GM12801 (cell line): ENCODE measurements around the gene PTPRT.

Source experiments
- TF ChIP-seq, protein P1 (sequence below): IDR thresholded peaks from one replicate; pipeline ENCODE4 v1.5.1; 2011; ENCODE audit warnings: control low read depth; ENCODE audit not compliant: insufficient read length; ENCODE audit errors: extremely low read depth

The PTPRT gene

GRCh38 chr20:42308171-42308570 is 881.5 kb downstream of the PTPRT start:
- TF ChIP-seq, protein P1, sequence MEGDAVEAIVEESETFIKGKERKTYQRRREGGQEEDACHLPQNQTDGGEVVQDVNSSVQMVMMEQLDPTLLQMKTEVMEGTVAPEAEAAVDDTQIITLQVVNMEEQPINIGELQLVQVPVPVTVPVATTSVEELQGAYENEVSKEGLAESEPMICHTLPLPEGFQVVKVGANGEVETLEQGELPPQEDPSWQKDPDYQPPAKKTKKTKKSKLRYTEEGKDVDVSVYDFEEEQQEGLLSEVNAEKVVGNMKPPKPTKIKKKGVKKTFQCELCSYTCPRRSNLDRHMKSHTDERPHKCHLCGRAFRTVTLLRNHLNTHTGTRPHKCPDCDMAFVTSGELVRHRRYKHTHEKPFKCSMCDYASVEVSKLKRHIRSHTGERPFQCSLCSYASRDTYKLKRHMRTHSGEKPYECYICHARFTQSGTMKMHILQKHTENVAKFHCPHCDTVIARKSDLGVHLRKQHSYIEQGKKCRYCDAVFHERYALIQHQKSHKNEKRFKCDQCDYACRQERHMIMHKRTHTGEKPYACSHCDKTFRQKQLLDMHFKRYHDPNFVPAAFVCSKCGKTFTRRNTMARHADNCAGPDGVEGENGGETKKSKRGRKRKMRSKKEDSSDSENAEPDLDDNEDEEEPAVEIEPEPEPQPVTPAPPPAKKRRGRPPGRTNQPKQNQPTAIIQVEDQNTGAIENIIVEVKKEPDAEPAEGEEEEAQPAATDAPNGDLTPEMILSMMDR: no peak

GRCh38 chr20:42295592-42295991 is 894.1 kb downstream of the PTPRT start:
- TF ChIP-seq, protein P1: no peak

DNA sequence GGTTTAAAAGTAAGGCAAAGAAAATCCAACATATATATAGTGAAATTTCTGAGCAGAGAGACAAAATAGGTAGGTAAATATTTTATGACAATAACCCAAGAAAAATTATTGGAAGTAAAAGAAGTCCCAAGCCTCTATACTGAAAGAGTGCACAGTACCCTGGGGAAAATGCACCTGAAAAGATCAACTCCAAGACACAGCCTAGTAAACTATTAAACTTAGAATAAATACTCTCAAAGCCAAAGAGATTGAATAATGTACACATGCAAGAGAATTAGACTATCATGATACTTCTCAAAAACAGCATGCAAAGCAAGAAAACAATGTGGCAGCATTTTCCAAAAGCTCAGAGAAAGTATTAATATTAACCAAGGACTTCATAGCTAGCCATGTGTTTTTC is 894.7 kb downstream of the PTPRT start:
- TF ChIP-seq, protein P1: no peak

- TF ChIP-seq, protein P1: no peak
Measured at GRCh38 chr20:42281801-42282200, 907.9 kb downstream of the PTPRT start.

DNA sequence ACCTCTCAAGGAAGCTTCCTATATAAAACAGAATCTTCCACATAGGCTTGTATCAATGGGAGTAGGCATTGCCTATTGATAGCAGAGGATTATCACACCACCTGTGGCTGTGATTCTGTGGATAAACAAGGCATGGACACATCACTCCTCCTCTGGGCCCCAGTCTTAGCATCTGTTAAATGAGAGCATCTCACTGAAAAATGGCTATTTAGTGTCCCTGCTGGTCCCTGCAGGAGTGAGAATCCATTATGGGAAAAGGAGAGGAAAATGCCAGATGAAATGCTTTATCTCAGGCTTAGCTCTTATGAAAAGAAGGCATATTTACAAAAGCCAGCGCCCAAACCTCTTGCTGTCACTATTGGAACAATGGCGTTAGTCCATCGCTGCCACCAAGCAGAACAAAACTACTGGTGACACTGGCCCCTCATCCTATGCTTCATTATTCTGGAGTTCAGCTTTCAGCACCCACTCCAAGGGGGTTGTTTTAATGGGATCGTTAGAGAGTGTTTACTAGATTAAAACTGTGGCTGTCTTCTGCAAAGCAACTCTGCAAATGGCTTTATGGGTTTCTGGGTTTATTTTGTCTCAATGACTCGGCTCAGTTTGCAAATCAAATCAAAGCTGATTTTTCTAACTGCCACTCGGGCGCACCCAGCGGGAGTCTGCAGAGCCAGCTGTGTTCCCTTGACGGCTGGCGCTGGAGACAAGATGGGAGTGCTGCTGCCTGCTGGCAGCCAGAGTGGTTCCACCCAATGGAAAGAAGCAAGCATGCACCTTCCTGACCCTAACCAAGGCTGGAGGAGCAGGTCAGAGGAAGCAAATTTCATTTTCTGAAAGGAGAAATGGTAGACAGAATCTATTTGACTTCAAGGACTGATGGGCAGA is 912.7 kb downstream of the PTPRT start:
- TF ChIP-seq, protein P1: no peak

GRCh38 chr20:42274986-42275385 is 914.7 kb downstream of the PTPRT start:
- TF ChIP-seq, protein P1: no peak

DNA sequence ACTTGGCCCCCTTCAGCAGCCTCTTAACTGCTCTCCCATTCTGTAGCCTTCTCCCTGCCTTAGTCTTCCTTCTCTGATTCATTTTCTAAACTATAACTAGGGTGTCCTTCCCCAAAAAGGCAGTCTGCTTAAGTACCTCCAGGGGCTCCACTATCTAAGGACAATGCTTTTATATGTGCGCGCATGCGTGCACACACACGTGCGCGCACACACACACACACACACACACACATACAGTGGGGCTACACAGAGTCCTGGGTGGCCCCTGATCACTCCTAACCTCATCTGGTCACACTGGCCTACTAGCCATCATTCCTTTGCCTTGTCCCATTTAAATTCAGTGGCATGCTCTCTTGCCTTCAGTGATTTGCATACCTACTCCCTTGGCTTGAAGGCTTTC is 917.2 kb downstream of the PTPRT start:
- TF ChIP-seq, protein P1: no peak
